Measurements from ENCODE around the gene THUMPD3. TPM values are rescaled to one million over a fixed set of nuclear protein-coding genes. Genes with fewer than 3 reads are reported as not detected.

Gene THUMPD3
- polyA plus RNA-seq, 3 donors from 2014 or later, result 13.2 to 23.1 (median 15.3) TPM

DNA sequence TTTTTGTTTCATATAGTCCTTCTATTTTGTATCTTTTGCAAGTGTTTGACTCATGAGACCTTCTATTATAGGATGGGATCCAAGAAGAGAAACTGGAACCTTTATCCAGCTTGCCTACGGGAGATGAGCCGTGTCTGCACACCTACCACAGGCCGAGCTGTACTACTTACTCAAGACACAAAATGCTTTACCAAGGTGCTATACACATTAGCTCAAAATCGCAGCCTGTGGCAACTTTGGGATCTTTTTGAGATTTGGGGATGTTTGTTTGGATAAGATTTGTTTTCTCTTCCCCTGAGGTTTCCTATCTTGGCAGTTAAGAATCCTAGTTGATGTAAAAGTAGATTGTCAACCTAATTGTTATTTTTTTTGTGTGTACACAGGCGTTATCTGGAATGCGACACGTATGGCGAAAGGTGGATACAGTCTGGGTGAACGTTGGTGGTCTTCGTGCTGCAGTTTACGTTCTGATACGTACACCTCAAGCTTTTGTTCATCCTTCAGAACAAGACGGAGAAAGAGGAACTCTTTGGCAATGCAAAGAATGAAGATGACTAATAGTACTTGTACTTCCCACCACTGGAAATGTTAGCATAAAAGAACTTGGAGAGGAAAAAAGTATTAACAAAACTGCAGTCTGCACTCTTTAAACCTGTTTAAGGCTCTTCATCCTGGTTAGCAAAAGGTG lies 21.4 kb downstream of the THUMPD3 start:
- Mint-ChIP-seq H3K27me3 (ENCODE audit: low read depth in 3 of 3) (peaks cover 0 to 3% (median 0%) of the 10 kb centered on the region in 3 donors), H3K4me1 (peaks cover 5 to 27% of the 10 kb centered on the region in 2 donors), H3K27ac (peak overlapping the region; percentile 0 to 80 (median 48)), H3K36me3 (peaks cover 0 to 39% (median 19%) of the 10 kb centered on the region in 3 donors), H3K9me3 (no peaks in the 10 kb centered on the region), H3K4me3 (no peak overlapping the region)
- no peak for DNase-seq

DNA sequence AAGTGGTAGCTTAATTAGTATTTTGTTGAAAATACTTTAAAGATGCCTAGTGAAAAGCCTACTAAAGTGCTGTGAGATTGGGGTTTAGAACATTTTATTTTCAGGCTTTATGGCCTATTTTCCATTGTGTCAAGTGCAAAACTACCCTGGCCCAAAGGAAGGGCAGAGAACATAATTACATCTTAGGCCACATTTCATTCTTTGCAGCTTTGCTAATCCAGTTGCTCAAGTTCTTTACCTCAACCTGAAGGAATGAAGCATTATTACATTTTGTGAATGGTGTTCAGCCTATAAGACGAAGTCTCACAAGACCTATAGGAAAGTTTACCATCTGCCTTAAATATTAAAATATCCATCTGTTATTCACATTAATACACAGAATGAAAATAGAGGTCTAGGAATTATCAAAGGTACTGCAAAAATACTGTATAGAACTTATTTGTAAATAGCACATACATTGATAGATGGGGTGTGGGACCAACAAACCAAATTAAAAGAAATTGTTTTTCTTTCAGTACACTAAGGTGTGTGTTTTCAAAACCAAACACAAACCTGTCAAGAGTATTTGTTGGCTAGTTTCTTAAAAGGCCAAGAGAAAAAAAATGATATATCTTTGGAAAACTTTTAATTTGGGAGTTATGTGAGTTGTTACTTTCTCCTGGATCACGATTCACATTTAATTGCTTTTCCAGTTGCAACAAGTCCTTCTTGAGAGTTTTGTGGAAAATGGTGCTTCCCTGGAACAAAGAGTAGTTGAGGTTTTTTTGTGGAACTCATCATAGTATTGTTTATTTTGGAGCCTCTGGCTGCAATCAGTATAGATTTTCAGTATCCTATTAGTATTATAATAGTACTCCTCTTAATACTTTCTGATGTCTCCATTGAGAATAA lies 22.6 kb downstream of the THUMPD3 start:
- H3K9me3 Mint-ChIP-seq, result no peaks in the 10 kb centered on the region
- peaks cover 7 to 33% of the 10 kb centered on the region in 2 donors for H3K4me1 Mint-ChIP-seq
- no peak for DNase-seq
- peaks cover 0 to 3% (median 0%) of the 10 kb centered on the region in 3 donors for H3K27me3 Mint-ChIP-seq (ENCODE audit: low read depth in 3 of 3)
- no peak overlapping the region for H3K4me3 Mint-ChIP-seq
- peaks cover 4 to 48% (median 16%) of the 10 kb centered on the region in 3 donors for H3K36me3 Mint-ChIP-seq
- H3K27ac Mint-ChIP-seq, result peak overlapping the region in 4 of 6 donors; percentile 24 to 70 (median 49)

DNA sequence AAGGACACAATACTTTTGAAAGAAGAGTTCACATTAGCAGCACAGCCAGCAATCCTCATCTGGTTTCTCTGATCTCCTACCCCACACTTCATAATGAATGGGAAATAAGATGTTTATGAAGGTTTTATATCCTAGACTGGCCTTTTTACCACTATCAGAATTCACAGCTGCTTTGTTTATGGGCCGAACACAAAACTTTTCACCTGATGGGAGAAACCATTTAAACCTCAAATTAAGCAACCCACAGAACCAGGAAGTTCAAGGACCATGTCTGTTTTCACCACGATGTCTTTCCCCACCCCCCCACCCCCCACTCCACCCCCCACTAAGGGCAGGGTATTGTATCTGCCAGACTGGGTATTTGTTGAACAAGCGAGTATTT lies 23.2 kb downstream of the THUMPD3 start:
- no peak overlapping the region for H3K4me3 Mint-ChIP-seq
- H3K4me1 Mint-ChIP-seq, result peaks cover 11 to 38% of the 10 kb centered on the region in 2 donors
- H3K36me3 Mint-ChIP-seq, result peaks cover 7 to 51% (median 21%) of the 10 kb centered on the region in 3 donors
- H3K27me3 Mint-ChIP-seq (ENCODE audit: low read depth in 3 of 3), result peaks cover 0 to 3% (median 0%) of the 10 kb centered on the region in 3 donors
- no peaks in the 10 kb centered on the region for H3K9me3 Mint-ChIP-seq
- DNase-seq, result no peak
- peak overlapping the region in 5 of 6 donors; percentile 24 to 75 (median 62) for H3K27ac Mint-ChIP-seq

DNA sequence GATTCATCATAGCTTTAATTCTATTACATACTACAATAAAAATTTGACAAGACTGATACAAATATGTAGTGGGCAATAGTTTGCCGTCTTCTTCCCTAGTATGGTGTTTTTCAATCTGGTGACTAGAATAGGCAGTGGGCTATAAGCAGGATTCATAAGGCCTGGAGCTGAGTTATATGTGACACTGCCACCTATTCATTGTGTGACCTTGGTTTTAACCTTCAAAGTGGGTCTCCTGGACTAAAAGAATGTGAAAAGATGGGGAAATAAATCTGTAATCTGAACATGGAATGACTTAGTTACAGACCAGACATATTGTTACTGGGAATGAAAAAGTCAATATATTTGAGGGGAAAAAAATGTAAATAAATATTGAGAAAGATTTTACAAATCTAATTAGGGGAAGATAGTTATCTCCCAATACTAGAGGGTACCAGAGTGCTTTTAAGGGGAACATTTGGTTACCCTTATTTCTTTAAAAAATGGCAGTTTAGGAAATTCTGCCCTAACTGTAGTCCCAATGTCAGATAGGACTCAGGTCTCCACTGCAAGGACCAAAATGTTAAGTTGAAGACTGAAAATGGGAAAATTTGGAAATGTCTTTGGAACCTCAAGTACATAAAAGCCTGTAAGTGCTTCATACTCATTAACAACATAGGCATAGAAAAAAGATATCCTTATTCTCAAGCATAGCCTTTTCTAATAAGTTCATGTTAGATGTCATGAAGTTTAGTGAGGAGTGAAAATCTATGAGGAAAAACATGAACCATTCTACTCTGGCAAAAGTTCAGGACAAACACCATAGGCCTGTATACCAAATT lies 23.9 kb downstream of the THUMPD3 start:
- DNase-seq, result no peak
- no peak overlapping the region for H3K4me3 Mint-ChIP-seq
- peaks cover 18 to 40% of the 10 kb centered on the region in 2 donors for H3K4me1 Mint-ChIP-seq
- peak overlapping the region; percentile 16 to 75 (median 60) for H3K27ac Mint-ChIP-seq
- H3K27me3 Mint-ChIP-seq (ENCODE audit: low read depth in 3 of 3), result peaks cover 0 to 3% (median 0%) of the 10 kb centered on the region in 3 donors
- H3K9me3 Mint-ChIP-seq, result no peaks in the 10 kb centered on the region
- H3K36me3 Mint-ChIP-seq, result peaks cover 10 to 52% (median 24%) of the 10 kb centered on the region in 3 donors

DNA sequence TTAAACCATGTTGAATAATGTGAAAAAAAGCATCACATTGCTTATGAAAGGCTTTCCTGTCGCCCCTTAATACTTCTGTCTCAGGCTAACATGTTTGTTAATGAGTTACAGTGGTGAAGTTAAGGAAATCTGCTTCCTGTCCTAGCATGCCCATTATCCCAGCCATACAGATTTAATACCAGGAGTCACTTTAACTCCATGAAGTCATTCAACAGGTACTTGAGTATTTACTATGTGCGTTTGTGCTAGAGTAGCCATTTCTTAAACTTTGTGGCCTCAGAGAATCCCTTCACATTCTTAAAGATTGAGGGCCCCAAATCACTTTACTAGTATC lies 24.4 kb downstream of the THUMPD3 start:
- H3K36me3 Mint-ChIP-seq, result peaks cover 11 to 54% (median 26%) of the 10 kb centered on the region in 3 donors
- DNase-seq, result no peak
- peaks cover 0 to 3% (median 0%) of the 10 kb centered on the region in 3 donors for H3K27me3 Mint-ChIP-seq (ENCODE audit: low read depth in 3 of 3)
- no peaks in the 10 kb centered on the region for H3K9me3 Mint-ChIP-seq
- H3K4me3 Mint-ChIP-seq, result no peak overlapping the region
- H3K27ac Mint-ChIP-seq, result peak overlapping the region; percentile 24 to 72 (median 53)
- H3K4me1 Mint-ChIP-seq, result peaks cover 23 to 46% of the 10 kb centered on the region in 2 donors

DNA sequence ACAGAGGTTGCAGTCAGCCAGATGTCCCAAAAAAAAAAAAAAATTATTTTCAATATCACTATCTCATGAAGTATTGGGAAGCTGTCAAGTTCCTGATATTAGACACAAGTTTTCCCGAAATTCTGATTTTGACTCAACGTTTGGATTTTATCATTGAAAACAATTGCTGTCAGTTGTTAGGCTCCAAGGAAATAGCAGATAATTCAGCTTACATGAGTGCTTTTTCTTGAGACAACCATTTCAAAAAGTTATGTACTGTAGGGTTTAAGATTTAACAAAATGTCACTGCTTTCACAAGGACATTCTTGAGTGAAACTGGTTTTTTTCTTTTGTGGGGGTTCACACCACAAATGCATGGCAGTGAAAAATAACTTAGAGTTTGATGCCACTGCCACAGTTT lies 25.3 kb downstream of the THUMPD3 start:
- H3K4me1 Mint-ChIP-seq, result peaks cover 27 to 55% of the 10 kb centered on the region in 2 donors
- H3K27ac Mint-ChIP-seq, result no peak overlapping the region
- H3K4me3 Mint-ChIP-seq, result no peak overlapping the region
- H3K36me3 Mint-ChIP-seq, result peaks cover 11 to 54% (median 26%) of the 10 kb centered on the region in 3 donors
- no peak for DNase-seq
- no peaks in the 10 kb centered on the region for H3K27me3 Mint-ChIP-seq (ENCODE audit: low read depth in 3 of 3)
- no peaks in the 10 kb centered on the region for H3K9me3 Mint-ChIP-seq

DNA sequence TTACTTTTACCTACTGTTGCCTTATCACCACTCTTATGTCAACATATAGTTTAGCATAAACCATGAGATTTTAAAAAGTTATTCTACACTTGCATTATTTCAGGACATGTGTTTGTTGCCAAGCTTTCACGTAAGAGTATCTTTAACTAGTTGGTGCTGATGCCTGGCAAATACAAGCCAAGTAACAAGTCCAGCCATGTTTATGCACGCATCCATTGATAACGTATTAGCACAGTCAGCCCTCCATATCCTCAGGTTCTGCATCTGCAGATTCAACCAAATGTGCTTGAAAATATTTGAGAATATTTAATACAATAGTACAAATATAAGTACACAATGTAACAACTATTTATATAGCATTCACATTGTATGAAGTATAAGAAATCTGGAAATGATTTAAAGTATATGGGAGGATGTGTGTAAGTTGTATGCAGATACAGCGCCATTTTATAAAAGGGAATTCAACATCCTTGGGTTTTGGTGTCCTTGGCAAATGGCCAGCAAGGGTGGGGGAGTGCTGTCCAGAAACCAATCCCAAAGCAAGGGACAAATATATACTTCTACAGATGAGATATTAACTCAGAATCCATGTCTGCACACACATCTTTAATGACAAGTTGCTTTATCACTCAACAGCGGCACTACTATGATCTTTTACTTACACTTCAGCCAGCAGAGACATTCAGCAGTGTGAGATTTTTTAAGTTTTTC lies 25.9 kb downstream of the THUMPD3 start:
- H3K4me3 Mint-ChIP-seq, result no peak overlapping the region
- no peaks in the 10 kb centered on the region for H3K9me3 Mint-ChIP-seq
- peaks cover 30 to 58% of the 10 kb centered on the region in 2 donors for H3K4me1 Mint-ChIP-seq
- peaks cover 11 to 54% (median 26%) of the 10 kb centered on the region in 3 donors for H3K36me3 Mint-ChIP-seq
- H3K27me3 Mint-ChIP-seq (ENCODE audit: low read depth in 3 of 3), result no peaks in the 10 kb centered on the region
- peak overlapping the region in 2 of 6 donors; percentile 17 to 41 for H3K27ac Mint-ChIP-seq
- DNase-seq, result no peak

DNA sequence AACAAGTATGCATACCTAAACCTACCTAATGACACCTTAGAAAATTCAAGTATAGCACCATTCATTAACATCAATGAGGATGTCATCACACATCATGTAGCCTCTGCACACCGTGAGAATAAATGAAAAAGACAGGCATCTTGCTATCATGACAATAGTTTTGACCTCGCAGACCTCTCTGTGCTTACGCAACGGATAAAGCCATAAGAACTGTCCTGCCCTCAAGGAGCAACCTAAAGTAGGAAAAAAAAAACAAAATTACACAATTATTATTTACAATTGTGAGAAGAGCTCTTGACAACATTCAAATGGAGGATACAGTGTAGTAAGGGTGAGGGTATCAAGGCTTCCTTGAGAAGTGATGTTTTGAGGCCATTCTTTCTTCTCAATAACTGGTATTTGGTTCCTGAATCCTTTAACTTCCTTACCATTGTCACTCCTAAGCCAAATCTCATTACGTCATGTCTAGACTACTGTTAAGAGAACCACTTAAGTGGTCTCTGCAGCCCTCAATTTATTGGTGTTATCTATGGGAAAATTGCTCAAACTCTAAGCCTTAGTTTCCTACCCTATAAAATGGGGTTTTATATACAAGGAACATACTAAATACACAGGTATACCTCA lies 27.5 kb downstream of the THUMPD3 start:
- no peaks in the 10 kb centered on the region for H3K9me3 Mint-ChIP-seq
- H3K27ac Mint-ChIP-seq, result peak overlapping the region in 2 of 6 donors; percentile 62 to 68
- H3K27me3 Mint-ChIP-seq (ENCODE audit: low read depth in 3 of 3), result peaks cover 0 to 3% (median 2%) of the 10 kb centered on the region in 3 donors
- H3K4me1 Mint-ChIP-seq, result peaks cover 42 to 66% of the 10 kb centered on the region in 2 donors
- H3K36me3 Mint-ChIP-seq, result peaks cover 11 to 48% (median 19%) of the 10 kb centered on the region in 3 donors
- H3K4me3 Mint-ChIP-seq, result no peak overlapping the region
- no peak for DNase-seq

DNA sequence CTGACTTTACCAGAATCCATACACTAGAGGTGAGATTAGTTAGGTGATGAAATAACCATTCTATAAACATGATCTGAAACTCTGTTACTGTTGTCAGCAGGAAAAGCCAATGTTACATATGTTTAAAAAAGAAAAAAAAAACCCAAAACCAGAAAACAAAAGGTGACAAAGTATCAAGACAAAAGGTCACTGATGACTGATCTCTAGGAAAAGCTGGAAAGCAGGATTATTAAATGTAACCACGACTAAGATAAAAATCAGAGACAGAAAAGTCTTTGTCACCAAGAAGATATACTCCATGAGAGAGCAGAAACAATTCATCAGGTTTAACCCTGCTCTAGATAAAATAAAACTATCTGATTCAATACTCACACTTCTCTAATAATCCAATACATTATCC lies 29.2 kb downstream of the THUMPD3 start:
- Mint-ChIP-seq H3K4me3 (peak overlapping the region in 1 of 5 donors; percentile 0), H3K27ac (peak overlapping the region; percentile 21 to 82 (median 63)), H3K36me3 (peaks cover 11 to 36% (median 14%) of the 10 kb centered on the region in 3 donors), H3K4me1 (peaks cover 45 to 61% of the 10 kb centered on the region in 2 donors), H3K27me3 (ENCODE audit: low read depth in 3 of 3) (peaks cover 10 to 14% (median 13%) of the 10 kb centered on the region in 3 donors), H3K9me3 (no peaks in the 10 kb centered on the region)
- DNase-seq, result no peak

DNA sequence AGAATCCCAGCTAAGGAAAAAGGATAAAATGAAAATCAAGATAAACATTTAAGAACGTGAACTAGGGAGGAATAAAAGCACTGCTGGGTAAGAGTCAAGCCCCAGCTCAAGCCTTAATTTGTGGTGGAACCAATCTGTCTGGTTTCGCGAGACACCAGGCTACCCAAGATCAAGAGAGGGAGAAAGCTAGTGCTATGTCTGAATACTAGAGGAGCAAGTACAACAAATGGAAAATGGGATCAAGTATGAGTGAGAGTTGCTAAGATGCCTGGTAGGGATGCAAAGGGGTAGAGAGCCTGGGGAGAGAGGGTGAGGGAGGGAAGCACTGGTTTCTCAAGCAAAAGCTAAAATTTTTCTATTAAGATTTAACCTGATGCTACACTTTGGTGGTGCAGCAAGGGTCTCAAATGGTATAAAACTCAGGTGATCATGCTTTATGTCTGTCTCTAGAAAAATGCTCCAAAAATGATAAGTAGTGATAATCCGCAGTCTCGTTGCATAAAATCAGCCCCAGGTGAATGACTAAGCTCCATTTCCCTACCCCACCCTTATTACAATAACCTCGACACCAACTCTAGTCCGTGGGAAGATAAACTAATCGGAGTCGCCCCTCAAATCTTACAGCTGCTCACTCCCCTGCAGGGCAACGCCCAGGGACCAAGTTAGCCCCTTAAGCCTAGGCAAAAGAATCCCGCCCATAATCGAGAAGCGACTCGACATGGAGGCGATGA lies 32.9 kb downstream of the THUMPD3 start:
- H3K36me3 Mint-ChIP-seq, result peaks cover 4 to 15% (median 8%) of the 10 kb centered on the region in 3 donors
- no peaks in the 10 kb centered on the region for H3K9me3 Mint-ChIP-seq
- H3K4me1 Mint-ChIP-seq, result peaks cover 67 to 81% of the 10 kb centered on the region in 2 donors
- peaks cover 24 to 30% (median 28%) of the 10 kb centered on the region in 3 donors for H3K27me3 Mint-ChIP-seq (ENCODE audit: low read depth in 3 of 3)
- peak overlapping the region; percentile 94 to 99 (median 97) for H3K27ac Mint-ChIP-seq
- peak overlapping the region; percentile 89 to 99 (median 97) for H3K4me3 Mint-ChIP-seq
- no peak for DNase-seq

DNA sequence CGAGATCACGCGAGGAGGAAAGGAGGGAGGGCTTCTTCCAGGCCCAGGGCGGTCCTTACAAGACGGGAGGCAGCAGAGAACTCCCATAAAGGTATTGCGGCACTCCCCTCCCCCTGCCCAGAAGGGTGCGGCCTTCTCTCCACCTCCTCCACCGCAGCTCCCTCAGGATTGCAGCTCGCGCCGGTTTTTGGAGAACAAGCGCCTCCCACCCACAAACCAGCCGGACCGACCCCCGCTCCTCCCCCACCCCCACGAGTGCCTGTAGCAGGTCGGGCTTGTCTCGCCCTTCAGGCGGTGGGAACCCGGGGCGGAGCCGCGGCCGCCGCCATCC lies 33.4 kb downstream of the THUMPD3 start:
- H3K27me3 Mint-ChIP-seq (ENCODE audit: low read depth in 3 of 3), result peaks cover 24 to 30% (median 28%) of the 10 kb centered on the region in 3 donors
- DNase-seq, result no peak
- H3K36me3 Mint-ChIP-seq, result peaks cover 4 to 13% (median 4%) of the 10 kb centered on the region in 3 donors
- peaks cover 68 to 81% of the 10 kb centered on the region in 2 donors for H3K4me1 Mint-ChIP-seq
- H3K9me3 Mint-ChIP-seq, result no peaks in the 10 kb centered on the region
- H3K27ac Mint-ChIP-seq, result peak overlapping the region; percentile 94 to 99 (median 97)
- peak overlapping the region; percentile 89 to 99 (median 97) for H3K4me3 Mint-ChIP-seq

Data from immature natural killer cell (primary cell).